HepG2 (cell line): ENCODE data around the gene PPAT. TPM values are rescaled to one million over a fixed set of nuclear protein-coding genes. Genes with fewer than 3 reads are reported as not detected.

Experiments
- ERF ChIP-seq: IDR thresholded peaks from 2 replicates; pipeline ENCODE4 v1.6.1; 2018; ENCODE audit warnings: missing biosample characterization, missing genetic modification reagents
- HNRNPL ChIP-seq: fragments of 200-400 bp; formaldehyde crosslinking; IDR thresholded peaks from 2 replicates; pipeline ENCODE4 v1.6.1; 2017; ENCODE audit warnings: mild to moderate bottlenecking, low read depth, low read length
- IRF2 ChIP-seq: IDR thresholded peaks from 2 replicates; pipeline ENCODE4 v1.6.1; 2018; ENCODE audit warnings: missing genetic modification reagents, missing compliant biosample characterization
- NFYB ChIP-seq: sonication (generic); formaldehyde crosslinking; IDR thresholded peaks from 2 replicates; pipeline ENCODE4 v1.4.0; 2020; ENCODE audit warnings: missing genetic modification reagents
- NR2F1 ChIP-seq, 2 experiments: fragments of 450-650 bp in 1 of 2; formaldehyde crosslinking in 1 of 2; IDR thresholded peaks; 2 replicates each; pipeline versions ENCODE4 v1.5.0 to v1.6.1; 2016 to 2020; ENCODE audit warnings: mild to moderate bottlenecking in 1 of 2, missing compliant biosample characterization in 1 of 2, missing genetic modification reagents in 1 of 2, moderate library complexity in 1 of 2
- ONECUT2 ChIP-seq: sonication (generic); formaldehyde crosslinking; IDR thresholded peaks from 2 replicates; pipeline ENCODE4 v1.4.0; 2020; ENCODE audit warnings: missing genetic modification reagents
- PHF5A ChIP-seq: IDR thresholded peaks from one replicate; pipeline ENCODE4 v1.6.1; 2018; ENCODE audit warnings: low read depth, missing genetic modification reagents; ENCODE audit not compliant: unreplicated experiment
- RERE ChIP-seq: IDR thresholded peaks from 2 replicates; pipeline ENCODE4 v1.6.1; 2016; ENCODE audit warnings: low read depth, missing genetic modification reagents, missing compliant biosample characterization
- RNF219 ChIP-seq: sonication (generic); formaldehyde crosslinking; IDR thresholded peaks from 2 replicates; pipeline ENCODE4 v1.5.0; 2020; ENCODE audit warnings: mild to moderate bottlenecking, missing genetic modification reagents
- SALL2 ChIP-seq: sonication (generic); formaldehyde crosslinking; IDR thresholded peaks from 2 replicates; pipeline ENCODE4 v1.8.1; 2023; ENCODE audit warnings: mild to moderate bottlenecking, missing genetic modification reagents, inconsistent platforms
- SNAPC5 ChIP-seq: sonication (generic); formaldehyde crosslinking; IDR thresholded peaks from 2 replicates; pipeline ENCODE4 v1.8.1; 2023; ENCODE audit warnings: mild to moderate bottlenecking, missing genetic modification reagents, borderline replicate concordance
- TAF1 ChIP-seq: sonication (generic); formaldehyde crosslinking; IDR thresholded peaks from 2 replicates; pipeline ENCODE4 v1.4.0; 2020; ENCODE audit warnings: missing genetic modification reagents
- ZNF331 ChIP-seq: sonication (generic); formaldehyde crosslinking; IDR thresholded peaks from 2 replicates; pipeline ENCODE4 v1.4.0; 2020; ENCODE audit warnings: missing genetic modification reagents
- ZNF510 ChIP-seq: sonication (generic); formaldehyde crosslinking; IDR thresholded peaks from 2 replicates; pipeline ENCODE4 v1.4.0; 2020; ENCODE audit warnings: low read depth, mild to moderate bottlenecking, missing genetic modification reagents
- polyA plus RNA-seq, 8 experiments: library from polyadenylated mRNA; depleted of rRNA in 3 of 8; stranded (reverse) in 7 of 8; unstranded in 1 of 8; fragments of >200 nt; fragmentation: Illumina TruSeq in 4 of 8; extraction: Trizol in 4 of 8; gene quantifications; 2 replicates each; pipeline versions ENCODE4 v1.2.1 to v1.2.3, GENCODE V29; 2011 to 2016; ENCODE audit warnings: low read depth in 4 of 8, missing spikeins in 1 of 8, mixed read lengths in 1 of 8; ENCODE audit not compliant: insufficient read depth in 1 of 8
- total RNA-seq, 5 experiments: library from RNA; depleted of rRNA; stranded (reverse); fragments of >200 nt; fragmentation: Illumina TruSeq; extraction: Trizol; gene quantifications; 2 replicates each; pipeline ENCODE4 v1.2.3, GENCODE V29; 2016; ENCODE audit warnings: low read depth in 1 of 5
- TF ChIP-seq, protein P1 (sequence below): sonication (generic); formaldehyde crosslinking; IDR thresholded peaks from 2 replicates; pipeline ENCODE4 v1.5.0; 2020; ENCODE audit warnings: missing genetic modification reagents
- TF ChIP-seq, protein P2 (sequence below): sonication (generic); formaldehyde crosslinking; IDR thresholded peaks from 2 replicates; pipeline ENCODE4 v1.5.0; 2020; ENCODE audit warnings: missing genetic modification reagents, mild to moderate bottlenecking, borderline replicate concordance

Gene PPAT
- total and polyA plus RNA-seq, 2 of the 13 experiments (the other 11 are each of a cell fraction or from before 2014, with no cell fraction given), result 16.9 to 62.6 TPM

DNA sequence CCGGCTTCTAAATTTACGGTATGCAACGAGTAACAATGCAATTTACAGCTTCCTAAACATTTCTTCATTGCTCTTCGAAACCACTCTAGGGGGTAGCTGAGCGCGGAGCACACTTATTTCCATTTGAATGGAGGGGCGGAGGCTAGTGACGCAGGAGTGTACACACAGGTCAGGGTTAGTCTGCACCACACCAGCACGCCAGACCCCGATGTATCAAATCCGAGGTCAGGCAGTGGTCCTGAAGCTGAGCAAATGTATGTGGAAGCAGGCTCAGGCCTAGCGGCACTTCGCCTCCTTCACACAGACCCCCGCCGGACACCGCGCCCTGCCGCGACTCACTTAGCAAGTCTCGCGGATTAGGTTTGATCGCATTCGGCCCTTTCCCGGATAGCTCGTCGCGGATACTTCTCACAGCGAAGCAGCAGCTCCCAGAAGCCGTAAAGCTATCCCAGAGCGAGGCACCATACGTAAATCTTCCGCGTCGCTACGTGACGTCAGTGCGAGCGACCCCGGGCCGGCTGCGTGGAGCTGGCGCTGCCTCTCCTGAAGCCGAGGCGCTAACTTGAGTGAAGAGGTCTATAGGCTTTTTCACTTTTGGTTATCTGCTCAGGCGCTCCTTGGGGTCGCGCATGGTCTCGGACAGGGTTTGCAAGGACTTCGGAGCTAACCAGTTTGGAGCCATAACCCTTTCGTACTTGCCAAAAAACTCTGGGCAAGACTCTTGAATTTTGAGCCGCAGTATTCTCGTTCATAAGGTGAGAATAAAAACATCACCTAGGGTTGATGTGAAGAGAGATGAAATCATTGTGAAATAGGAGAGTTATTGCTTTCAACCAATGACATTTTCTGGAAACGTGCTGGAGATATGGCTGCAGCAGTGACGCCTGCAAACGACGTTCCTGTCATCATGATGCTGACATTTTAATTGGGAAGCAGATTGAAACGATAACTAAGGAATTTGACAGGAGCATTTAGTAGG lies 48.1 kb downstream of the PPAT start, which contains the start of gene AASDH (continued):
- TF ChIP-seq RNF219 (CRISPR knock-in tag), result peak; percentile 89; the same call in 1 of the 2 replicates
- 0 out of 2 replicates have a peak, but pooled peaks have one; percentile 31 for TF ChIP-seq RERE
- TF ChIP-seq, protein P1, sequence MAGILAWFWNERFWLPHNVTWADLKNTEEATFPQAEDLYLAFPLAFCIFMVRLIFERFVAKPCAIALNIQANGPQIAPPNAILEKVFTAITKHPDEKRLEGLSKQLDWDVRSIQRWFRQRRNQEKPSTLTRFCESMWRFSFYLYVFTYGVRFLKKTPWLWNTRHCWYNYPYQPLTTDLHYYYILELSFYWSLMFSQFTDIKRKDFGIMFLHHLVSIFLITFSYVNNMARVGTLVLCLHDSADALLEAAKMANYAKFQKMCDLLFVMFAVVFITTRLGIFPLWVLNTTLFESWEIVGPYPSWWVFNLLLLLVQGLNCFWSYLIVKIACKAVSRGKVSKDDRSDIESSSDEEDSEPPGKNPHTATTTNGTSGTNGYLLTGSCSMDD, result no peak
- peak; percentile 33; the same call in 1 of the 2 replicates for TF ChIP-seq NFYB (CRISPR knock-in tag)
- TF ChIP-seq SALL2 (CRISPR knock-in tag), result 0 out of 2 replicates have a peak, but pooled peaks have one; percentile 25
- no peak for TF ChIP-seq SNAPC5 (CRISPR knock-in tag)
- TF ChIP-seq HNRNPL, result 0 out of 2 replicates have a peak, but pooled peaks have one; percentile 14
- peak; percentile 87 for TF ChIP-seq ERF (CRISPR knock-in tag)
- TF ChIP-seq ONECUT2 (CRISPR knock-in tag), result no peak
- TF ChIP-seq NR2F1 (CRISPR knock-in tag; IDR thresholded peaks at IDR 0.05), result peak in 1 of 2 experiments; percentile 49; a peak in 3 of 4 replicates
- peak; percentile 78 for TF ChIP-seq ZNF331 (CRISPR knock-in tag)
- TF ChIP-seq ZNF510, result peak; percentile 50; the same call in 1 of the 2 replicates
- peak; percentile 81 for TF ChIP-seq PHF5A (CRISPR knock-in tag)
- peak; percentile 89; the same call in 1 of the 2 replicates for TF ChIP-seq IRF2 (CRISPR knock-in tag)
- TF ChIP-seq, protein P2, sequence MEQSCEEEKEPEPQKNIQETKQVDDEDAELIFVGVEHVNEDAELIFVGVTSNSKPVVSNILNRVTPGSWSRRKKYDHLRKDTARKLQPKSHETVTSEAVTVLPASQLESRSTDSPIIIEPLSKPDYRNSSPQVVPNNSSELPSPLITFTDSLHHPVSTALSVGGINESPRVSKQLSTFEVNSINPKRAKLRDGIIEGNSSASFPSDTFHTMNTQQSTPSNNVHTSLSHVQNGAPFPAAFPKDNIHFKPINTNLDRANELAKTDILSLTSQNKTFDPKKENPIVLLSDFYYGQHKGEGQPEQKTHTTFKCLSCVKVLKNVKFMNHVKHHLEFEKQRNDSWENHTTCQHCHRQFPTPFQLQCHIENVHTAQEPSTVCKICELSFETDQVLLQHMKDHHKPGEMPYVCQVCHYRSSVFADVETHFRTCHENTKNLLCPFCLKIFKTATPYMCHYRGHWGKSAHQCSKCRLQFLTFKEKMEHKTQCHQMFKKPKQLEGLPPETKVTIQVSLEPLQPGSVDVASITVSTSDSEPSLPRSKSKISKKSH, result peak; percentile 87; the same call in 1 of the 2 replicates
- TF ChIP-seq TAF1 (CRISPR knock-in tag), result peak; percentile 95
